H9 (cell line): ENCODE measurements around the gene BLNK. TPM values are rescaled to one million over a fixed set of nuclear protein-coding genes. Genes with fewer than 3 reads are reported as not detected.
A peak's percentile ranks its signal among the peaks of the same experiment; 100 is the strongest.

Source experiments
- DNase-seq: peaks from one replicate; pipeline ENCODE4 v3.0.0-alpha.2; 2017
- H2AFZ ChIP-seq: one replicate; pipeline ENCODE4 v1.6.1; 2013; ENCODE audit warnings: mild to moderate bottlenecking, low read length, control low read depth, moderate library complexity
- H2AK5ac ChIP-seq: 2 replicates; pipeline ENCODE4 v1.6.1; 2013; ENCODE audit warnings: low read length, control low read depth, mixed read lengths; ENCODE audit not compliant: insufficient read length
- H2BK120ac ChIP-seq: one replicate; pipeline ENCODE4 v1.6.1; 2013; ENCODE audit warnings: low read depth, mild to moderate bottlenecking, low read length, control low read depth, inconsistent platforms; ENCODE audit not compliant: poor library complexity, severe bottlenecking
- H2BK12ac ChIP-seq: 2 replicates; pipeline ENCODE4 v1.6.1; 2013; ENCODE audit warnings: low read length, control low read depth, mixed read lengths, low read depth; ENCODE audit not compliant: insufficient read length
- H2BK15ac ChIP-seq: 2 replicates; pipeline ENCODE4 v1.6.1; 2013; ENCODE audit warnings: low read depth, low read length, control low read depth
- H2BK20ac ChIP-seq: one replicate; pipeline ENCODE4 v1.6.1; 2013; ENCODE audit warnings: low read depth, mild to moderate bottlenecking, low read length, control low read depth, inconsistent platforms; ENCODE audit not compliant: poor library complexity, severe bottlenecking
- H2BK5ac ChIP-seq: 2 replicates; pipeline ENCODE4 v1.6.1; 2013; ENCODE audit warnings: low read length, control low read depth, mixed read lengths; ENCODE audit not compliant: insufficient read length
- H3K14ac ChIP-seq: 2 replicates; pipeline ENCODE4 v1.6.1; 2013; ENCODE audit warnings: low read length, control low read depth; ENCODE audit not compliant: insufficient read depth
- H3K18ac ChIP-seq: 2 replicates; pipeline ENCODE4 v1.6.1; 2013; ENCODE audit warnings: low read depth, mild to moderate bottlenecking, mixed read lengths, low read length, control low read depth; ENCODE audit not compliant: insufficient read length
- H3K23ac ChIP-seq: 2 replicates; pipeline ENCODE4 v1.6.1; 2013; ENCODE audit warnings: low read length, control low read depth, mixed read lengths, low read depth; ENCODE audit not compliant: insufficient read length
- H3K23me2 ChIP-seq: 2 replicates; pipeline ENCODE4 v1.6.1; 2013; ENCODE audit warnings: low read depth, mild to moderate bottlenecking, mixed read lengths, low read length, control low read depth; ENCODE audit not compliant: insufficient read length, poor library complexity, severe bottlenecking
- H3K27ac ChIP-seq: 2 replicates; pipeline ENCODE4 v1.5.1; 2013; ENCODE audit warnings: low read length, control low read depth, mixed read lengths, low read depth; ENCODE audit not compliant: insufficient read length
- H3K27me3 ChIP-seq: 2 replicates; pipeline ENCODE4 v1.6.1; 2013; ENCODE audit warnings: low read length, control low read depth, inconsistent platforms; ENCODE audit not compliant: insufficient read depth
- H3K4ac ChIP-seq: 2 replicates; pipeline ENCODE4 v1.6.1; 2013; ENCODE audit warnings: low read depth, mild to moderate bottlenecking, control low read depth, inconsistent platforms, low read length, moderate library complexity
- H3K4me1 ChIP-seq: 2 replicates; pipeline ENCODE4 v1.6.1; 2013; ENCODE audit warnings: low read length, control low read depth, inconsistent platforms; ENCODE audit not compliant: insufficient read depth
- H3K4me2 ChIP-seq: 2 replicates; pipeline ENCODE4 v1.6.1; 2013; ENCODE audit warnings: low read length, control low read depth, mixed read lengths; ENCODE audit not compliant: insufficient read length, insufficient read depth
- H3K56ac ChIP-seq: 2 replicates; pipeline ENCODE4 v1.6.1; 2013; ENCODE audit warnings: low read depth, mild to moderate bottlenecking, mixed read lengths, low read length, control low read depth; ENCODE audit not compliant: insufficient read length
- H3K79me1 ChIP-seq: 2 replicates; pipeline ENCODE4 v1.6.1; 2013; ENCODE audit warnings: low read depth, mild to moderate bottlenecking, moderate library complexity, low read length, control low read depth, inconsistent platforms; ENCODE audit not compliant: insufficient read depth, poor library complexity, severe bottlenecking
- H3K79me2 ChIP-seq: 2 replicates; pipeline ENCODE4 v1.6.1; 2013; ENCODE audit warnings: low read length, control low read depth, inconsistent platforms; ENCODE audit not compliant: insufficient read depth
- H3K9ac ChIP-seq: 2 replicates; pipeline ENCODE4 v1.6.1; 2013; ENCODE audit warnings: low read length, control low read depth, mixed read lengths; ENCODE audit not compliant: insufficient read length; ENCODE audit errors: extremely low read depth
- H3K9me3 ChIP-seq: one replicate; pipeline ENCODE4 v1.6.1; 2013; ENCODE audit warnings: low read depth, low read length, inconsistent platforms; ENCODE audit not compliant: control insufficient read depth
- H3T11ph ChIP-seq: one replicate; pipeline ENCODE4 v1.6.1; 2013; ENCODE audit warnings: mild to moderate bottlenecking, low read length, control low read depth, inconsistent platforms
- H4K20me1 ChIP-seq: one replicate; pipeline ENCODE4 v1.6.1; 2013; ENCODE audit not compliant: control insufficient read depth, insufficient read length, insufficient read depth
- H4K5ac ChIP-seq: 2 replicates; pipeline ENCODE4 v1.6.1; 2013; ENCODE audit warnings: low read depth, mild to moderate bottlenecking, mixed read lengths, low read length, control low read depth; ENCODE audit not compliant: insufficient read length
- H4K8ac ChIP-seq: replicated peaks from 2 replicates; pipeline ENCODE4 v1.6.1; 2013; ENCODE audit warnings: low read length, control low read depth, mixed read lengths, low read depth; ENCODE audit not compliant: insufficient read length
- H4K91ac ChIP-seq: 2 replicates; pipeline ENCODE4 v1.6.1; 2013; ENCODE audit warnings: low read depth, mild to moderate bottlenecking, moderate library complexity, mixed read lengths, low read length, control low read depth; ENCODE audit not compliant: insufficient read length
- H3K27ac Mint-ChIP-seq, 3 experiments: 2 replicates in 2 of 3; 3 replicates in 1 of 3; pipeline ENCODE4 v1.8.0; 2020 to 2021; ENCODE audit warnings: mixed read lengths in 3 of 3, mild to moderate bottlenecking in 1 of 3, moderate library complexity in 1 of 3
- H3K27me3 Mint-ChIP-seq: 2 replicates; pipeline ENCODE4 v1.8.0; 2021; ENCODE audit warnings: low read depth, mild to moderate bottlenecking, moderate library complexity, mixed read lengths
- H3K36me3 Mint-ChIP-seq, 3 experiments: 2 replicates in 2 of 3; 3 replicates in 1 of 3; pipeline ENCODE4 v1.8.0; 2020 to 2021; ENCODE audit warnings: low read depth in 3 of 3, mixed read lengths in 3 of 3; ENCODE audit not compliant: insufficient read depth in 1 of 3
- H3K4me1 Mint-ChIP-seq, 2 experiments: 2 replicates each; pipeline ENCODE4 v1.8.0; 2020; ENCODE audit warnings: mixed read lengths in 2 of 2
- H3K4me3 Mint-ChIP-seq, 2 experiments: 2 replicates in 1 of 2; 3 replicates in 1 of 2; pipeline ENCODE4 v1.8.0; 2020 to 2021; ENCODE audit warnings: mild to moderate bottlenecking in 2 of 2, mixed read lengths in 2 of 2, moderate library complexity in 1 of 2
- H3K9me3 Mint-ChIP-seq, 2 experiments: 2 replicates in 1 of 2; 3 replicates in 1 of 2; pipeline ENCODE4 v1.8.0; 2020; ENCODE audit warnings: mild to moderate bottlenecking in 2 of 2, mixed read lengths in 2 of 2, moderate library complexity in 1 of 2
- WGBS: extraction: QIAGEN DNeasy Blood & Tissue Kit; methylation state at CpG from one replicate; pipeline ENCODE4 v1.1.7; 2013; ENCODE audit warnings: missing lambda C conversion rate, low lambda C conversion rate, mixed read lengths; ENCODE audit not compliant: insufficient read length; ENCODE audit errors: extremely low coverage; 5-methylcytosine and 5-hydroxymethylcytosine counted together
- total RNA-seq: library from RNA; stranded (reverse); gene quantifications from 2 replicates; pipeline ENCODE4 v1.2.1, GENCODE V29; 2021
- TF ChIP-seq, protein P1 (sequence below): fragments of 200-600 bp; sonication (generic); conservative IDR thresholded peaks from 3 replicates; pipeline ENCODE4 v1.8.0; 2021; ENCODE audit warnings: antibody characterized with exemption, mild to moderate bottlenecking

Gene BLNK
- total RNA-seq, 1 experiment from 2014 or later, result not detected

DNA sequence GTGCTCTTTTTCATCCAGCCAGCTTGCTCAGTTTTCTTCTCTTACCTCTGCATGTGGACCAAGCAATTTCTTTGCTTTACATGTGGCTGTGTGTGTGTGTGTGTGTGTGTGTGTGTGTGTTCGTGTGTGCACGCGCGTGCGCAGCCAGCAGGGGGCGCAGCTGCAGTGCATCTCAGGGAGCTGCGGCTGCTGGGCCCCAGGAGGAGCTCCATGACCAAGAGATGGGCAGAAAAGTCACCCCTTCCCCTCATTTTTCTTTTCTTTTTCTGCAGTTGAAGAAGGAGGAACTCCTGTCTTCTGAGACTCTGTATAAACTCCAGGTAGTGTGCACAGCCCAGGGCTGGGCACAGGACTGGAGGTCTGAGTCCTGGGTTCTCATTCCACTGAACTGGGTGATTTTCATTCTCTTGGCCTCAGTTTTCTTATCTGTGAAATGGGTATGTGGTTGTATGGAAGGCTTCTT lies 41.8 kb downstream of the BLNK start:
- no peak overlapping the region for H3K4me2 ChIP-seq
- H3K9me3 Mint-ChIP-seq, result no peaks in the 10 kb centered on the region; a peak in 1 of 5 replicates
- H3K79me1 ChIP-seq, result no peaks in the 10 kb centered on the region
- H2BK20ac ChIP-seq, result no peak overlapping the region
- no peaks in the 10 kb centered on the region; the same call in 1 of the 2 replicates for H3K27me3 ChIP-seq
- H3K23ac ChIP-seq, result no peak overlapping the region
- no peaks in the 10 kb centered on the region for H3K4me1 ChIP-seq
- no peaks in the 10 kb centered on the region for H3K27me3 Mint-ChIP-seq
- no peak overlapping the region for H2BK15ac ChIP-seq
- no peaks in the 10 kb centered on the region for H3K79me2 ChIP-seq
- H3K4ac ChIP-seq, result no peak overlapping the region
- no peak overlapping the region for H2BK5ac ChIP-seq
- peaks cover 9 to 14% of the 10 kb centered on the region in 2 experiments for H3K4me1 Mint-ChIP-seq
- H4K5ac ChIP-seq, result no peak overlapping the region
- H3K23me2 ChIP-seq, result no peaks in the 10 kb centered on the region
- H3K56ac ChIP-seq, result no peak overlapping the region
- H3K18ac ChIP-seq, result no peak overlapping the region
- H3T11ph ChIP-seq, result no peak overlapping the region
- H2AK5ac ChIP-seq, result no peak overlapping the region
- H3K36me3 Mint-ChIP-seq, result no peaks in the 10 kb centered on the region
- no peak overlapping the region for H4K91ac ChIP-seq
- peak; percentile 89 for DNase-seq
- H2BK12ac ChIP-seq, result no peak overlapping the region
- TF ChIP-seq, protein P1, sequence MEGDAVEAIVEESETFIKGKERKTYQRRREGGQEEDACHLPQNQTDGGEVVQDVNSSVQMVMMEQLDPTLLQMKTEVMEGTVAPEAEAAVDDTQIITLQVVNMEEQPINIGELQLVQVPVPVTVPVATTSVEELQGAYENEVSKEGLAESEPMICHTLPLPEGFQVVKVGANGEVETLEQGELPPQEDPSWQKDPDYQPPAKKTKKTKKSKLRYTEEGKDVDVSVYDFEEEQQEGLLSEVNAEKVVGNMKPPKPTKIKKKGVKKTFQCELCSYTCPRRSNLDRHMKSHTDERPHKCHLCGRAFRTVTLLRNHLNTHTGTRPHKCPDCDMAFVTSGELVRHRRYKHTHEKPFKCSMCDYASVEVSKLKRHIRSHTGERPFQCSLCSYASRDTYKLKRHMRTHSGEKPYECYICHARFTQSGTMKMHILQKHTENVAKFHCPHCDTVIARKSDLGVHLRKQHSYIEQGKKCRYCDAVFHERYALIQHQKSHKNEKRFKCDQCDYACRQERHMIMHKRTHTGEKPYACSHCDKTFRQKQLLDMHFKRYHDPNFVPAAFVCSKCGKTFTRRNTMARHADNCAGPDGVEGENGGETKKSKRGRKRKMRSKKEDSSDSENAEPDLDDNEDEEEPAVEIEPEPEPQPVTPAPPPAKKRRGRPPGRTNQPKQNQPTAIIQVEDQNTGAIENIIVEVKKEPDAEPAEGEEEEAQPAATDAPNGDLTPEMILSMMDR, result peak; percentile 74
- no peak overlapping the region for H2AFZ ChIP-seq
- no CpG with 5 or more reads among the region's 7 CpGs for WGBS
- no peak overlapping the region for H3K9ac ChIP-seq
- H3K4me3 Mint-ChIP-seq, result no peak overlapping the region
- no peak overlapping the region for H3K14ac ChIP-seq
- H2BK120ac ChIP-seq, result no peak overlapping the region
- H3K27ac ChIP-seq, result no peak overlapping the region
- no peak overlapping the region for H4K8ac ChIP-seq
- no peaks in the 10 kb centered on the region for H4K20me1 ChIP-seq
- H3K9me3 ChIP-seq, result no peaks in the 10 kb centered on the region
- H3K27ac Mint-ChIP-seq, result no peak overlapping the region
